Caco-2 (cell line): ENCODE measurements around the gene PTPRN2. TPM values are rescaled to one million over a fixed set of nuclear protein-coding genes. Genes with fewer than 3 reads are reported as not detected.

Experiments
- BruUV-seq: library from RNA; stranded (reverse); fragments of 400-500 nt; replicated peaks from 2 replicates; lab custom pipeline; 2021; lab: Mats Ljungman, UMichigan
- CTCF ChIA-PET: fragments of 300-600 bp; sonication (Branson Sonifier 250); formaldehyde crosslinking; loops from one replicate; lab custom pipeline; 2022; ENCODE audit warnings: antibody characterized with exemption; lab: Charles Lee
- POLR2A ChIA-PET: fragments of 300-600 bp; sonication (Branson Sonifier 250); formaldehyde crosslinking; loops from one replicate; lab custom pipeline; 2022; ENCODE audit warnings: antibody characterized with exemption; lab: Charles Lee
- DNase-seq, 2 experiments: peaks; one replicate each; pipeline versions ENCODE4 v3.0.0 to v3.0.0-alpha.2; 2020 to 2022
- H3K27me3 ChIP-seq: replicated peaks from 2 replicates; pipeline ENCODE4 v1.6.0; 2011; ENCODE audit warnings: low read length; ENCODE audit not compliant: control insufficient read depth, insufficient read depth
- H3K36me3 ChIP-seq: 2 replicates; pipeline ENCODE4 v1.5.1; 2011; ENCODE audit warnings: low read length; ENCODE audit not compliant: control insufficient read depth, insufficient read depth
- H3K4me1 ChIP-seq: fragments of 250-450 bp; sonication (Bioruptor Pico); 2 replicates; pipeline ENCODE4 v1.5.1; 2020; ENCODE audit warnings: mild to moderate bottlenecking
- H3K4me3 ChIP-seq: 2 replicates; pipeline ENCODE4 v1.5.1; 2011; ENCODE audit warnings: low read depth, mild to moderate bottlenecking, control low read depth, low read length
- H3K9me3 ChIP-seq: fragments of 250-450 bp; sonication (Bioruptor Pico); 2 replicates; pipeline ENCODE4 v1.5.1; 2020; ENCODE audit warnings: mild to moderate bottlenecking, moderate library complexity
- H3K27ac Mint-ChIP-seq: one replicate; pipeline ENCODE4 v1.8.0; 2022; ENCODE audit warnings: mixed read lengths; ENCODE audit not compliant: unreplicated experiment
- H3K27me3 Mint-ChIP-seq: one replicate; pipeline ENCODE4 v1.8.0; 2022; ENCODE audit warnings: mixed read lengths; ENCODE audit not compliant: insufficient read depth, unreplicated experiment
- H3K36me3 Mint-ChIP-seq: one replicate; pipeline ENCODE4 v1.8.0; 2022; ENCODE audit warnings: mild to moderate bottlenecking, mixed read lengths; ENCODE audit not compliant: insufficient read depth, unreplicated experiment
- H3K4me1 Mint-ChIP-seq: one replicate; pipeline ENCODE4 v1.8.0; 2022; ENCODE audit warnings: low read depth, mixed read lengths; ENCODE audit not compliant: unreplicated experiment
- H3K4me3 Mint-ChIP-seq: one replicate; pipeline ENCODE4 v1.8.0; 2022; ENCODE audit warnings: mild to moderate bottlenecking, moderate library complexity, mixed read lengths; ENCODE audit not compliant: unreplicated experiment
- H3K9me3 Mint-ChIP-seq: one replicate; pipeline ENCODE4 v1.8.0; 2022; ENCODE audit warnings: mixed read lengths; ENCODE audit not compliant: unreplicated experiment
- intact Hi-C: fragments of 100-400 bp; cut with micrococcal nuclease; formaldehyde crosslinking; loops from one replicate; pipeline ENCODE4 v1.10.0; 2022; ENCODE audit not compliant: unreplicated experiment
- total RNA-seq: library from RNA; stranded (reverse); gene quantifications from 2 replicates; pipeline ENCODE4 v1.2.3, GENCODE V29; 2022
- TF ChIP-seq, protein P1 (sequence below), 2 experiments: fragments of 200-600 bp in 1 of 2; IDR thresholded peaks; 1 replicate in 1 of 2; 2 replicates in 1 of 2; pipeline versions ENCODE4 v1.5.1 to v1.8.0; 2011 to 2022; ENCODE audit warnings: antibody characterized with exemption in 1 of 2, control low read depth in 1 of 2, inconsistent platforms in 1 of 2, low read depth in 1 of 2, low read length in 1 of 2, mild to moderate bottlenecking in 1 of 2, moderate library complexity in 1 of 2; ENCODE audit not compliant: insufficient read depth in 1 of 2, severe bottlenecking in 1 of 2, unreplicated experiment in 1 of 2

The PTPRN2 gene
- total RNA-seq, 1 experiment from 2014 or later: 1.4 TPM

DNA sequence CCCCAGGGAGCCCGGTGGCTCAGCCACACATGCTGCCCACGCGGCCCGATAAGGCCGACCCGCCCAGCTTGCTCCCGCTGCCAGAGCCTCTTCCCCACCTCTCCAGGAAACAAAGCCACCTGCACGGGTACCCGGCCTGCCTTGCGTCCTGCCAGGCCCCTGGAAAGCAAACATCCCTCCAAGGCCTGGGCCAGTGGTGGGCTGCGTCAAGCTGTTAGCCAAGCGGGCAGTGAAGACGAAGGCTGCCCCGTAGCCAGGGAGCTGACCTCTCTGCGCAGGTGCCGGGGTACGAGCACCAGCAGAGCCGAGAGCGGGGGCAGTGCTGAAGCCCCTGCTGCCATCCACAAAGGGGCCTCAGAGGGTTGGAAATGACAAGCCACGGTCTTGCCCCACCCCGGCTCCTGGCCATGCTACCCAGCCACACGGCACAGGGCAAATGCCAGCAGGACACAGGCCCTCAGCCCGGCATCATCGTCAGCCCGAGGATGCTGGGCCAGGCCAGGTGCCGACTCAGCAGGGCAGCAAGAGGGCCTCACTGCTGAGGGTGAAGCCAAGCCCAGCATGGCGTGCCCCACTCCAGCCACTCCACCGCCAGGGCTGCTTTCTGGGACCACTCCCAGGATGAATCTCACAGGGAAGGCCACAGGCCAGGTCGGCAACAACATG lies 140.0 kb downstream of the PTPRN2 start:
- Mint-ChIP-seq H3K4me3 (no peak overlapping the region), H3K36me3 (no peaks in the 10 kb centered on the region), H3K27ac (no peak overlapping the region), H3K4me1 (no peaks in the 10 kb centered on the region), H3K27me3 (no peaks in the 10 kb centered on the region), H3K9me3 (no peaks in the 10 kb centered on the region)
- ChIA-PET CTCF (no interaction called here), POLR2A (no interaction called here)
- Histone ChIP-seq H3K9me3 (no peaks in the 10 kb centered on the region), H3K4me3 (no peak overlapping the region), H3K36me3 (no peaks in the 10 kb centered on the region), H3K27me3 (no peaks in the 10 kb centered on the region), H3K4me1 (no peaks in the 10 kb centered on the region)
- BruUV-seq: no TSS peak
- TF ChIP-seq, protein P1, sequence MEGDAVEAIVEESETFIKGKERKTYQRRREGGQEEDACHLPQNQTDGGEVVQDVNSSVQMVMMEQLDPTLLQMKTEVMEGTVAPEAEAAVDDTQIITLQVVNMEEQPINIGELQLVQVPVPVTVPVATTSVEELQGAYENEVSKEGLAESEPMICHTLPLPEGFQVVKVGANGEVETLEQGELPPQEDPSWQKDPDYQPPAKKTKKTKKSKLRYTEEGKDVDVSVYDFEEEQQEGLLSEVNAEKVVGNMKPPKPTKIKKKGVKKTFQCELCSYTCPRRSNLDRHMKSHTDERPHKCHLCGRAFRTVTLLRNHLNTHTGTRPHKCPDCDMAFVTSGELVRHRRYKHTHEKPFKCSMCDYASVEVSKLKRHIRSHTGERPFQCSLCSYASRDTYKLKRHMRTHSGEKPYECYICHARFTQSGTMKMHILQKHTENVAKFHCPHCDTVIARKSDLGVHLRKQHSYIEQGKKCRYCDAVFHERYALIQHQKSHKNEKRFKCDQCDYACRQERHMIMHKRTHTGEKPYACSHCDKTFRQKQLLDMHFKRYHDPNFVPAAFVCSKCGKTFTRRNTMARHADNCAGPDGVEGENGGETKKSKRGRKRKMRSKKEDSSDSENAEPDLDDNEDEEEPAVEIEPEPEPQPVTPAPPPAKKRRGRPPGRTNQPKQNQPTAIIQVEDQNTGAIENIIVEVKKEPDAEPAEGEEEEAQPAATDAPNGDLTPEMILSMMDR (IDR thresholded peaks at IDR 0.05; ENCODE audit: insufficient read depth in 1 of 2, low read depth in 1 of 2, low read length in 1 of 2, severe bottlenecking in 1 of 2, unreplicated experiment in 1 of 2): no peak
- DNase-seq: peak in 1 of 2 experiments; percentile 28
- intact Hi-C loops: no loop called here

DNA sequence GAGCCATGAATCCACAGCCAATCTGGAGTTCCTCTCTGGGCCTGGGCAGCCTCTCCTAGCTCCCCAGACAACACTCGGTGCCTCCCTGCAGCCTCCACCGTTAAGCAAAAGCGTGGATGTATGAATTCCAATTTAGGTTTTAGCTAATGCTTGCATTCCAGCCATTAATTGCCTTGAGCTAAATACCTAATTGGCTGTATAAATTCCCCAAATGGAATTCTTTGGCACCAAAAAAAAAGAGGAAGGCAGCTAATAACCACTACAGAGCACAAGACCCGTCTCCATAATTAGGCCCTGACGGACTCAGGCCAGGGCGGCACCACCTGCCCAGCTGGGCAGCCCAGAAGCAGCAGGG lies 140.5 kb downstream of the PTPRN2 start:
- Histone ChIP-seq H3K36me3 (no peaks in the 10 kb centered on the region), H3K4me3 (no peak overlapping the region), H3K4me1 (no peaks in the 10 kb centered on the region), H3K9me3 (no peaks in the 10 kb centered on the region), H3K27me3 (no peaks in the 10 kb centered on the region)
- Mint-ChIP-seq H3K4me3 (no peak overlapping the region), H3K9me3 (peaks cover 2% of the 10 kb centered on the region), H3K27ac (no peak overlapping the region), H3K4me1 (no peaks in the 10 kb centered on the region), H3K27me3 (no peaks in the 10 kb centered on the region), H3K36me3 (no peaks in the 10 kb centered on the region)
- DNase-seq: peak in 1 of 2 experiments; percentile 9
- TF ChIP-seq, protein P1 (IDR thresholded peaks at IDR 0.05; ENCODE audit: insufficient read depth in 1 of 2, low read depth in 1 of 2, low read length in 1 of 2, severe bottlenecking in 1 of 2, unreplicated experiment in 1 of 2): no peak
- ChIA-PET CTCF (no interaction called here), POLR2A (no interaction called here)
- intact Hi-C loops: no loop called here
- BruUV-seq: no TSS peak

DNA sequence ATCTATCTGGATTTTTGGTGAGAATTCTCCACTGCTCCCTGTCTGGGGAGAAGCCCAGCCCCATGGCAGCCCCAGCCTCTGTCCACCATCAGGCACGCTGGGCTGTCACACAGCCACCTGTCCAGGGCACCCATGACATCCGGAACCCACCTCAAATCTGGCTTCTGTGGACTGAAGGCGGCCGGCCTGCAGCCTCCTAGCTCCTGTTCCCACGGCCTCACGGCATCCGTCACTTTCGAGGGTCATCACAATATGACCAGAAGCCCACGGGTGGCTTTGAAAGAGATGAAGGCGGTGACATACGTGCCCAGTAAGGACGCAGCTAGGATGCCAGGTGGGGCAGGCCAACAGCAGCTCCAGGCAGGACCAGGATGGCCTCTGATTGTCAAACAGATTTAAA lies 140.9 kb downstream of the PTPRN2 start:
- no peaks in the 10 kb centered on the region for H3K27me3 Mint-ChIP-seq
- no peaks in the 10 kb centered on the region for H3K27me3 ChIP-seq
- POLR2A ChIA-PET: no interaction called here
- no peaks in the 10 kb centered on the region for H3K4me1 Mint-ChIP-seq
- TF ChIP-seq, protein P1 (IDR thresholded peaks at IDR 0.05; ENCODE audit: insufficient read depth in 1 of 2, low read depth in 1 of 2, low read length in 1 of 2, severe bottlenecking in 1 of 2, unreplicated experiment in 1 of 2): no peak
- no peaks in the 10 kb centered on the region for H3K36me3 ChIP-seq
- peak in 1 of 2 experiments; percentile 11 for DNase-seq
- no TSS peak for BruUV-seq
- CTCF ChIA-PET: no interaction called here
- no peaks in the 10 kb centered on the region for H3K9me3 ChIP-seq
- H3K4me3 Mint-ChIP-seq: no peak overlapping the region
- intact Hi-C loops: no loop called here
- H3K27ac Mint-ChIP-seq: no peak overlapping the region
- H3K36me3 Mint-ChIP-seq: no peaks in the 10 kb centered on the region
- H3K9me3 Mint-ChIP-seq: peaks cover 6% of the 10 kb centered on the region
- H3K4me1 ChIP-seq: no peaks in the 10 kb centered on the region
- no peak overlapping the region for H3K4me3 ChIP-seq
